Sigmoid colon (tissue), 7 donors: Measurements from ENCODE around the gene TJP1. TPM values are rescaled to one million over a fixed set of nuclear protein-coding genes. Genes with fewer than 3 reads are reported as not detected.
"Not testable (repeated sequence)": the region's sequence is repeated elsewhere in the genome, so short reads cannot be mapped to it uniquely, and the experiment has no call there.

Source experiments
- DNase-seq: peaks from one replicate; pipeline ENCODE4 v3.0.0-alpha.2; 2019
- H3K27ac ChIP-seq, 4 donors: fragments of 200-600 bp; sonication (generic); one replicate each; pipeline ENCODE4 v1.5.1; 2016 to 2019; ENCODE audit warnings: mild to moderate bottlenecking in 1 of 4
- H3K27me3 ChIP-seq, 3 donors: fragments of 200-600 bp; sonication (generic); one replicate each; pipeline ENCODE4 v1.5.1; 2019; ENCODE audit warnings: mild to moderate bottlenecking in 1 of 3
- H3K36me3 ChIP-seq, 4 donors: fragments of 200-600 bp; sonication (generic); one replicate each; pipeline ENCODE4 v1.5.1; 2016 to 2019
- H3K4me1 ChIP-seq, 4 donors: fragments of 200-600 bp; sonication (generic); one replicate each; pipeline ENCODE4 v1.5.1; 2017 to 2019
- H3K4me3 ChIP-seq, 4 donors: fragments of 200-600 bp; sonication (generic); one replicate each; pipeline ENCODE4 v1.5.1; 2017 to 2019; ENCODE audit warnings: mild to moderate bottlenecking in 2 of 4, moderate library complexity in 1 of 4
- H3K9me3 ChIP-seq, 4 donors: fragments of 200-600 bp in 3 of 4; sonication (generic) in 3 of 4; one replicate each; pipeline versions ENCODE4 v1.5.1 to v1.6.1; 2013 to 2019
- CTCF ChIP-seq, 4 experiments: fragments of 450-650 bp in 3 of 4; fragments of 200-600 bp in 1 of 4; IDR thresholded peaks; one replicate each; pipeline ENCODE4 v1.5.1; 2016 to 2019; ENCODE audit warnings: antibody characterized with exemption in 4 of 4, mild to moderate bottlenecking in 3 of 4, moderate library complexity in 2 of 4
- EP300 ChIP-seq, 4 donors: sonication (generic); formaldehyde crosslinking; IDR thresholded peaks; one replicate each; pipeline ENCODE4 v1.6.1; 2017; ENCODE audit warnings: antibody characterized with exemption in 4 of 4
- POLR2A ChIP-seq, 2 donors: fragments of 450-650 bp; IDR thresholded peaks; one replicate each; pipeline ENCODE4 v1.6.1; 2016; ENCODE audit warnings: antibody characterized with exemption in 2 of 2, mild to moderate bottlenecking in 2 of 2, moderate library complexity in 2 of 2
- POLR2AphosphoS5 ChIP-seq, 4 donors: sonication (generic); formaldehyde crosslinking; IDR thresholded peaks; one replicate each; pipeline ENCODE4 v1.6.1; 2017; ENCODE audit warnings: antibody characterized with exemption in 4 of 4
- WGBS, 2 donors: extraction: QIAGEN DNeasy Blood & Tissue Kit; methylation state at CpG; one replicate each; pipeline ENCODE4 v1.1.7; 2013; 5-methylcytosine and 5-hydroxymethylcytosine counted together
- intact Hi-C: fragments of 100-400 bp; cut with DNase I; formaldehyde crosslinking; loops from one replicate; pipeline ENCODE4 v1.15.1; 2023
- polyA plus RNA-seq, 3 donors: library from polyadenylated mRNA; stranded (reverse); fragments of 200-250 nt; gene quantifications; one replicate each; pipeline ENCODE4 v1.2.3, GENCODE V29; 2013
- total RNA-seq, 4 donors: library from RNA; depleted of rRNA; stranded (reverse); fragments of >200 nt; gene quantifications; one replicate each; pipeline ENCODE4 v1.1.0, GENCODE V29; 2016
- donor health status: healthy with polysubstance abuse.
- donor health status: Bipolar disorder and iron deficiency.
- donor health status: healthy.

TJP1 gene
- total and polyA plus RNA-seq, 7 donors: 21.3 to 134 (median 92.0) TPM

GRCh38 chr15:29785642-29786041 lies 36.6 kb downstream of the TJP1 start:
- no peak for DNase-seq
- peaks cover 0 to 73% (median 33%) of the 10 kb centered on the region in 4 donors for H3K4me1 ChIP-seq
- H3K27ac ChIP-seq: peak overlapping the region in 2 of 4 donors; percentile 55 to 62
- TF ChIP-seq CTCF (IDR thresholded peaks at IDR 0.05) (no peak), EP300 (IDR thresholded peaks at IDR 0.05) (no peak)
- H3K36me3 ChIP-seq: no peaks in the 10 kb centered on the region
- WGBS, 2 donors: 86 to 94% methylated on average over 1 of the region's 1 CpG
- H3K9me3 ChIP-seq: no peaks in the 10 kb centered on the region
- intact Hi-C loops: no loop called here
- no peaks in the 10 kb centered on the region for H3K27me3 ChIP-seq
- no peak overlapping the region for H3K4me3 ChIP-seq

GRCh38 chr15:29785136-29785535 lies 37.1 kb downstream of the TJP1 start:
- TF ChIP-seq EP300 (IDR thresholded peaks at IDR 0.05) (no peak), POLR2AphosphoS5 (IDR thresholded peaks at IDR 0.05) (peak; percentile 13 to 68 (median 42)), POLR2A (IDR thresholded peaks at IDR 0.05) (no peak), CTCF (IDR thresholded peaks at IDR 0.05) (no peak)
- peak overlapping the region in 2 of 4 donors; percentile 55 to 62 for H3K27ac ChIP-seq
- H3K9me3 ChIP-seq: no peaks in the 10 kb centered on the region
- peaks cover 0 to 68% (median 33%) of the 10 kb centered on the region in 4 donors for H3K4me1 ChIP-seq
- no peak overlapping the region for H3K4me3 ChIP-seq
- DNase-seq: no peak
- 90 to 91% methylated on average over 2 of the region's 2 CpGs for WGBS, 2 donors
- no peaks in the 10 kb centered on the region for H3K27me3 ChIP-seq
- intact Hi-C loops: no loop called here
- H3K36me3 ChIP-seq: no peaks in the 10 kb centered on the region

- H3K4me1 ChIP-seq: peaks cover 0 to 61% (median 27%) of the 10 kb centered on the region in 4 donors
- DNase-seq: no peak
- H3K4me3 ChIP-seq: no peak overlapping the region
- TF ChIP-seq POLR2AphosphoS5 (IDR thresholded peaks at IDR 0.05): no peak
- no peak for TF ChIP-seq CTCF (IDR thresholded peaks at IDR 0.05)
- TF ChIP-seq EP300 (IDR thresholded peaks at IDR 0.05): no peak
- TF ChIP-seq POLR2A (IDR thresholded peaks at IDR 0.05): no peak
- H3K36me3 ChIP-seq: no peaks in the 10 kb centered on the region
- intact Hi-C loops: no loop called here
- no peaks in the 10 kb centered on the region for H3K9me3 ChIP-seq
- H3K27ac ChIP-seq: peak overlapping the region in 3 of 4 donors; percentile 1 to 62 (median 55)
- no peaks in the 10 kb centered on the region for H3K27me3 ChIP-seq
- 84 to 87% methylated on average over 7 of the region's 7 CpGs for WGBS, 2 donors
Observed at GRCh38 chr15:29784413-29784812, 37.9 kb downstream of the TJP1 start.

GRCh38 chr15:29782816-29783215 lies 39.5 kb downstream of the TJP1 start:
- H3K9me3 ChIP-seq, intact Hi-C loops, DNase-seq, H3K4me3 ChIP-seq, H3K27me3 ChIP-seq, H3K36me3 ChIP-seq: not testable (repeated sequence)
- WGBS, 2 donors: 77 to 84% methylated on average over 8 of the region's 8 CpGs
- H3K27ac ChIP-seq: peak overlapping the region in 1 of 4 donors; percentile 10
- peaks cover 0 to 54% (median 27%) of the 10 kb centered on the region in 4 donors for H3K4me1 ChIP-seq

GRCh38 chr15:29778382-29778781 lies 43.9 kb downstream of the TJP1 start:
- intact Hi-C loops: no loop called here
- Histone ChIP-seq H3K4me3 (no peak overlapping the region), H3K27me3 (no peaks in the 10 kb centered on the region), H3K4me1 (peaks cover 0 to 37% (median 16%) of the 10 kb centered on the region in 4 donors), H3K27ac (no peak overlapping the region), H3K36me3 (no peaks in the 10 kb centered on the region), H3K9me3 (no peaks in the 10 kb centered on the region)
- DNase-seq: no peak
- TF ChIP-seq CTCF (IDR thresholded peaks at IDR 0.05) (no peak), POLR2AphosphoS5 (IDR thresholded peaks at IDR 0.05) (no peak), EP300 (IDR thresholded peaks at IDR 0.05) (no peak), POLR2A (IDR thresholded peaks at IDR 0.05) (no peak)
